Vagina (tissue), 2 donors: ENCODE data around the gene MDGA2. TPM values are rescaled to one million over a fixed set of nuclear protein-coding genes. Genes with fewer than 3 reads are reported as not detected.
"Not testable (repeated sequence)": the region's sequence is repeated elsewhere in the genome, so short reads cannot be mapped to it uniquely, and the experiment has no call there.

Experiments used
- DNase-seq, 2 donors: peaks; one replicate each; pipeline ENCODE4 v3.0.0-alpha.2; 2017; ENCODE audit errors: extremely low spot score in 2 of 2
- H3K27ac ChIP-seq: fragments of 200-600 bp; sonication (generic); one replicate; pipeline ENCODE4 v1.5.1; 2019
- H3K27me3 ChIP-seq: fragments of 200-600 bp; sonication (generic); one replicate; pipeline ENCODE4 v1.5.1; 2019
- H3K36me3 ChIP-seq, 2 donors: fragments of 200-600 bp; sonication (generic); one replicate each; pipeline ENCODE4 v1.5.1; 2017 to 2019
- H3K4me1 ChIP-seq: fragments of 200-600 bp; sonication (generic); one replicate; pipeline ENCODE4 v1.5.1; 2019
- H3K4me3 ChIP-seq, 2 donors: fragments of 200-600 bp; sonication (generic); 1 replicate in 1 of 2; 2 replicates in 1 of 2; pipeline ENCODE4 v1.5.1; 2016 to 2019
- H3K9me3 ChIP-seq: fragments of 200-600 bp; sonication (generic); one replicate; pipeline ENCODE4 v1.5.1; 2019
- POLR2A ChIP-seq, 2 donors: fragments of 450-650 bp; IDR thresholded peaks; one replicate each; pipeline ENCODE4 v1.6.1; 2017; ENCODE audit warnings: antibody characterized with exemption in 2 of 2, mild to moderate bottlenecking in 2 of 2, moderate library complexity in 2 of 2
- POLR2AphosphoS5 ChIP-seq, 2 donors: sonication (generic); formaldehyde crosslinking; IDR thresholded peaks; one replicate each; pipeline ENCODE4 v1.9.0; 2017; ENCODE audit warnings: antibody characterized with exemption in 2 of 2, mild to moderate bottlenecking in 2 of 2, low read depth in 1 of 2; ENCODE audit not compliant: insufficient read depth in 1 of 2
- intact Hi-C: fragments of 100-400 bp; cut with DNase I; formaldehyde crosslinking; loops from one replicate; pipeline ENCODE4 v1.15.1; 2023
- total RNA-seq: library from RNA; depleted of rRNA; stranded (reverse); fragments of >200 nt; gene quantifications from one replicate; pipeline ENCODE4 v1.2.3, GENCODE V29; 2016
- TF ChIP-seq, protein P1 (sequence below), 3 experiments: fragments of 450-650 bp in 2 of 3; fragments of 200-600 bp in 1 of 3; sonication (generic) in 1 of 3; IDR thresholded peaks; one replicate each; pipeline ENCODE4 v1.5.1; 2017 to 2019; ENCODE audit warnings: antibody characterized with exemption in 3 of 3, mild to moderate bottlenecking in 2 of 3, moderate library complexity in 2 of 3

MDGA2 gene
- total RNA-seq, 1 donor from 2014 or later = not detected

- H3K4me3 ChIP-seq = no peak overlapping the region
- intact Hi-C loops = no loop called here
- no peak for DNase-seq
- H3K36me3 ChIP-seq = no peaks in the 10 kb centered on the region
- TF ChIP-seq POLR2AphosphoS5 (IDR thresholded peaks at IDR 0.05; ENCODE audit: insufficient read depth in 1 of 2, low read depth in 1 of 2) (no peak), POLR2A (IDR thresholded peaks at IDR 0.05) (no peak)
- TF ChIP-seq, protein P1, sequence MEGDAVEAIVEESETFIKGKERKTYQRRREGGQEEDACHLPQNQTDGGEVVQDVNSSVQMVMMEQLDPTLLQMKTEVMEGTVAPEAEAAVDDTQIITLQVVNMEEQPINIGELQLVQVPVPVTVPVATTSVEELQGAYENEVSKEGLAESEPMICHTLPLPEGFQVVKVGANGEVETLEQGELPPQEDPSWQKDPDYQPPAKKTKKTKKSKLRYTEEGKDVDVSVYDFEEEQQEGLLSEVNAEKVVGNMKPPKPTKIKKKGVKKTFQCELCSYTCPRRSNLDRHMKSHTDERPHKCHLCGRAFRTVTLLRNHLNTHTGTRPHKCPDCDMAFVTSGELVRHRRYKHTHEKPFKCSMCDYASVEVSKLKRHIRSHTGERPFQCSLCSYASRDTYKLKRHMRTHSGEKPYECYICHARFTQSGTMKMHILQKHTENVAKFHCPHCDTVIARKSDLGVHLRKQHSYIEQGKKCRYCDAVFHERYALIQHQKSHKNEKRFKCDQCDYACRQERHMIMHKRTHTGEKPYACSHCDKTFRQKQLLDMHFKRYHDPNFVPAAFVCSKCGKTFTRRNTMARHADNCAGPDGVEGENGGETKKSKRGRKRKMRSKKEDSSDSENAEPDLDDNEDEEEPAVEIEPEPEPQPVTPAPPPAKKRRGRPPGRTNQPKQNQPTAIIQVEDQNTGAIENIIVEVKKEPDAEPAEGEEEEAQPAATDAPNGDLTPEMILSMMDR (IDR thresholded peaks at IDR 0.05) = no peak
- no peaks in the 10 kb centered on the region for H3K27me3 ChIP-seq
- no peak overlapping the region for H3K27ac ChIP-seq
- no peaks in the 10 kb centered on the region for H3K9me3 ChIP-seq
- no peaks in the 10 kb centered on the region for H3K4me1 ChIP-seq
Measured at GRCh38 chr14:47246367-47246766, 429.0 kb downstream of the MDGA2 start.

DNA sequence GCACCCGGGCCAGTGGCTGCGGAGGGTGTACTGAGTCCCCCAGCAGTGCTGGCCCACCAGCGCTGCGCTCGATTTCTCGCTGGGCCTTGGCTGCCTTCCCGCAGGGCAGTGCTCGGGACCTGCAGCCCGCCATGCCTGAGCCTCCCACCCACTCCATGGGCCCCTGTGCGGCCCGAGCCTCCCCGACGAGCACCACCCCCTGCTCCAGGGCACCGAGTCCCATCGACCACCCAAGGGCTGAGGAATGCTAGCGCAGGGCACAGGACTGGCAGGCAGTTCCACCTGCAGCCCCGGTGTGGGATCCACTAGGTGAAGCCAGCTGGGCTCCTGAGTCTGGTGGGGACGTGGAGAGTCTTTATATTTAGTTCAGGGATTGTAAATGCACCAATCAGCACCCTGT lies 432.8 kb downstream of the MDGA2 start:
- H3K4me3 ChIP-seq, H3K27me3 ChIP-seq, H3K27ac ChIP-seq, H3K36me3 ChIP-seq, intact Hi-C loops, DNase-seq, H3K4me1 ChIP-seq, H3K9me3 ChIP-seq: not testable (repeated sequence)

DNA sequence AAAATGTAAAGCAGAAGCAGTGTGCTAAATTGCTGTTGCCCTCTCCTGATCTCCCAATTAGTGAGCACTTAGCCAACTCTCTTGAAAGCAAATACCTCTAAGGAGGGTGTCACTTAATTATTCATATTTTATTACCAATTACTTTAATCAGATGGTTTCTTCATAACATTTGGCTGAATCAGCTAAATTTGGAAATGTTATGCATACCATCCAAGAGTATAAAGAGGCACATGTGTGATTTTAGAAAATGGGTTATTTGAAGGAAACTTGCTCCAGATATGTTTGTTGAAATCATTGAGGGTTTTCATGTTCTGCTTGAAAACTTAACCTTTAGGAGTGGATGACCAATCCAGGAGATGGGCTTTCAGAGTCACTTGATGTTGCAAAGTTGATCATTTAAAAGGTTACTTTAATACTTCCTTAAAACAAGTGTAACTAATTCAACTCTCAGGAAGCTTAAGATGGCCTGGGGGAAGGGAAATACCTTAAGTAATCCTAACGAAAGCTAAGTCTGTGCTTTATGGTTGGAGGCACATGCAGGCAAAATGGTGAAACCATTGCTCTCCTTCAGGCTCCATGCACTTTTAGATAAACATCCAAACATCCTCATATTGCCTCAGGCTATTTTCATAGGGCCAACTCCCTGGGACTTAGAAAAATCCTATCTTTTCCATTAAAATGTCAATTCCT lies 434.5 kb downstream of the MDGA2 start:
- no peaks in the 10 kb centered on the region for H3K27me3 ChIP-seq
- no peaks in the 10 kb centered on the region for H3K4me1 ChIP-seq
- no peak overlapping the region for H3K4me3 ChIP-seq
- no peak for DNase-seq
- intact Hi-C loops = no loop called here
- H3K9me3 ChIP-seq = no peaks in the 10 kb centered on the region
- no peak overlapping the region for H3K27ac ChIP-seq
- TF ChIP-seq, protein P1 (IDR thresholded peaks at IDR 0.05) = no peak
- TF ChIP-seq POLR2A (IDR thresholded peaks at IDR 0.05) (no peak), POLR2AphosphoS5 (IDR thresholded peaks at IDR 0.05; ENCODE audit: insufficient read depth in 1 of 2, low read depth in 1 of 2) (no peak)
- H3K36me3 ChIP-seq = no peaks in the 10 kb centered on the region

GRCh38 chr14:47235619-47236018 lies 439.8 kb downstream of the MDGA2 start:
- intact Hi-C loops = no loop called here
- no peak overlapping the region for H3K27ac ChIP-seq
- H3K4me1 ChIP-seq = no peaks in the 10 kb centered on the region
- H3K27me3 ChIP-seq = no peaks in the 10 kb centered on the region
- TF ChIP-seq POLR2A (IDR thresholded peaks at IDR 0.05) = no peak
- TF ChIP-seq, protein P1 (IDR thresholded peaks at IDR 0.05) = no peak
- TF ChIP-seq POLR2AphosphoS5 (IDR thresholded peaks at IDR 0.05; ENCODE audit: insufficient read depth in 1 of 2, low read depth in 1 of 2) = no peak
- no peak for DNase-seq
- no peaks in the 10 kb centered on the region for H3K9me3 ChIP-seq
- H3K36me3 ChIP-seq = no peaks in the 10 kb centered on the region
- H3K4me3 ChIP-seq = no peak overlapping the region

DNA sequence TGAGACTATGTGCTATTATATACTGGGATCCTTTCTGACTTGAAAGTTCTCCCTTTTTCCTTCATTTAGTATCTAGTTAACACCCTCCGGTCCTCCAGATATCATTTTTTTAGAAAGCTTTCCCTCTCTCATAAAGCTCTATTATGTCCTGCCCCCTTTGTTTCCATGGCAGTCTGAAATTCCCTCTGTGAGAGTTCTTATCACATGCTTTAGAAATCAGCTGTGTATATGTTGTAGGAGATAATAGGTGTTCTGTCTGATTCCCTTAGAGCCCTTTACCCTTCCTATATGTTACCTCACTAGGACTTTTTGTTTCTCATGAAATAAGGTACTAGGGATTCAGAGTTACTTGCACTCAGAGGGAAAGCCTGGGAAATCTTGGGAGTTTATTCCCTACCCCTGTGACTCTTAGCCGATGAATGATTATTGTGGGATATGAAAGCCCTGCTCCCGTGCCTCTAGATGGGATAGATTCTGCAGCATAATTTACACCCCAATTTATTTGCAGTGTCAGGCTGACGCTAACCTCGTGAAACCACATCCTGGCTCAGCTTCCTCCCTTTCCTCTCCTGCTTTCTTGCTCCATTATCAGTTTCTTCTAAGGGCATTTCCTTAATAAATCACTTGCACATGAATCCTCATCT lies 448.4 kb downstream of the MDGA2 start:
- no peak overlapping the region for H3K4me3 ChIP-seq
- TF ChIP-seq POLR2A (IDR thresholded peaks at IDR 0.05) (no peak), POLR2AphosphoS5 (IDR thresholded peaks at IDR 0.05; ENCODE audit: insufficient read depth in 1 of 2, low read depth in 1 of 2) (no peak)
- TF ChIP-seq, protein P1 (IDR thresholded peaks at IDR 0.05) = no peak
- H3K27ac ChIP-seq = no peak overlapping the region
- DNase-seq = no peak
- intact Hi-C loops = no loop called here
- H3K36me3 ChIP-seq = no peaks in the 10 kb centered on the region
- H3K9me3 ChIP-seq = no peaks in the 10 kb centered on the region
- no peaks in the 10 kb centered on the region for H3K4me1 ChIP-seq
- H3K27me3 ChIP-seq = no peaks in the 10 kb centered on the region
